ENCODE measurements around the gene PLA2G1B.

DNA sequence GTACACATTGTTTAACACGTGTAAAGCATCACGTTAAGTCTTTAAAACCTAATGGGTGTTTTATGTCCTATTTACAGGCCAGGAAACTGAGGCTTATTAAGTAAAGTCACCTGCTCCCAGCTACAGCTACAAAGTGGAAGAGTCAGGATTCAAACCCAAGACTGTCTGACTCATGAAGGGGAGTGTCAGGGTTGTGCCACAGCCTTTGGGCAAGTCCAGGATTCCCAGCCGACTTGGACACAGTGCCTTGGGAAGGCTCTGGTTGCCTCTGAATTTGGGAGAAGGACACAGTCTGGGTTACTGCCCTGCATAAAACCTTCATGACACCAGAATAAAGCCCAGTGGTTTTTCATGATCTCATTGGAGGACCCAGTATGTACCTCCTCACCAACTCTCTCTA lies 43.2 kb downstream of the PLA2G1B start:
- TF ChIP-seq, protein P1, sequence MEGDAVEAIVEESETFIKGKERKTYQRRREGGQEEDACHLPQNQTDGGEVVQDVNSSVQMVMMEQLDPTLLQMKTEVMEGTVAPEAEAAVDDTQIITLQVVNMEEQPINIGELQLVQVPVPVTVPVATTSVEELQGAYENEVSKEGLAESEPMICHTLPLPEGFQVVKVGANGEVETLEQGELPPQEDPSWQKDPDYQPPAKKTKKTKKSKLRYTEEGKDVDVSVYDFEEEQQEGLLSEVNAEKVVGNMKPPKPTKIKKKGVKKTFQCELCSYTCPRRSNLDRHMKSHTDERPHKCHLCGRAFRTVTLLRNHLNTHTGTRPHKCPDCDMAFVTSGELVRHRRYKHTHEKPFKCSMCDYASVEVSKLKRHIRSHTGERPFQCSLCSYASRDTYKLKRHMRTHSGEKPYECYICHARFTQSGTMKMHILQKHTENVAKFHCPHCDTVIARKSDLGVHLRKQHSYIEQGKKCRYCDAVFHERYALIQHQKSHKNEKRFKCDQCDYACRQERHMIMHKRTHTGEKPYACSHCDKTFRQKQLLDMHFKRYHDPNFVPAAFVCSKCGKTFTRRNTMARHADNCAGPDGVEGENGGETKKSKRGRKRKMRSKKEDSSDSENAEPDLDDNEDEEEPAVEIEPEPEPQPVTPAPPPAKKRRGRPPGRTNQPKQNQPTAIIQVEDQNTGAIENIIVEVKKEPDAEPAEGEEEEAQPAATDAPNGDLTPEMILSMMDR (IDR thresholded peaks at IDR 0.05; ENCODE audit: low read length): no peak
- TF ChIP-seq EZH2 (optimal IDR thresholded peaks at IDR 0.05; ENCODE audit: low read depth, low read length): no peak
